ENCODE measurements around the gene PRPF39.

Gene PRPF39

GRCh38 chr14:45083617-45083975 is 320 bp upstream of the PRPF39 start:
- no peak for DNase-seq

DNA sequence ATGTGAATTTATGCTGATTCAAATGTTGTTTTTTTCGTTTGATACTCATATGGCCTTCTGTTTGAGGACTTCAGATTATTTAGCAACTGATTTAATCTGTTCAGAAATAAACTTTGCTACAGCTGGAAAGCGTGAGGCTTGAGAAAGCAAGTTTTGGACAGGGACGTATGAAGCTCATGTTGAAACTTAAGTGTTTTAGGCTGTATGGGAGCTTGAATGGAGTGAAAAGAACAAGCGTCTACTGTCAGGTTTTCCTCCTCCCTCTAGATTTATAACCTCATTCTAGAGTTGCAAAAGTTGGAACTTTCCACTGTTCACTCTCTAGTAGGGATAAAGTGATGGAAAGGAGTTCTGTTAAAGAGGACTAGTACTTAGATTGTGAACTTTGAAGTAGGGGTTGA is 1.0 kb downstream of the PRPF39 start:
- no peak for DNase-seq

DNA sequence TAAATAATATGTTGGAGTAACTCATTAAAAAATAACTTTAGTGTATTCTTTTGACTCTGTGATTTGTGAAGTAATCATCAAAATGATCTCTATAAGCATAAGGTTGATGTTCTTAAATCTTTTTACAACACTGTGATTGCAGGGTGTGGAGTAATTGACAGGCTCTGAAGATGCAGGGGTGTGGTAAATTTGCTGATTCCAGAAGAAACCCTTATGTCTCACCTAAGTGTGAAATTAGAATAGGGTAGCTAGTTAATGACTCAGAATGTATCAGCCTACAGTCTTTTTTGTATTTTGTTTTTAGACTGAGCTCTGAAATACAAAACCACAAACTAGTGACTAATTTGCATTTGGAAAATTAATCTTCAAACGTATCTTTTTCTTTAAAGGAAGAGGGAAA is 5.9 kb downstream of the PRPF39 start:
- DNase-seq, result no peak

- no peak for DNase-seq
These were observed 7.8 kb downstream of the PRPF39 start for GRCh38 chr14:45091710-45092109.

DNA sequence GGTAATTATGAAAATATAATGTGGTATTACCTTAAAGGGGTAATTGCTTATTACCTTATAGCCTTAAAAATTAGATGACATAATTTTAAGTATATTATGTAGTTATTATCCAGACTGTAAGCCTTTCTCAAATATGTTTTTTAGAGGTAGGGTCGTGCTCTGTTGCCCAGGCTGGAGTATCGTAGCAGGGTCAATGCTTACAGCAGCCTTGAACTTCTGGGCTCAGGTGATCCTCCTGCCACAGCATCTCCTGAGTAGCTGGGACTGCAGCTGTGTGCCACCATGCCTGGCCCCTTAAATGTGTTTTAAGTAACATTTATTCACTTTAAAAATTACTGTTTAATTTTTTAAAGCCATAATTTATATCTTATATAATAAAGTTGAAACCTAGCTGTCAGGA is 10.4 kb downstream of the PRPF39 start:
- DNase-seq, result no peak

DNA sequence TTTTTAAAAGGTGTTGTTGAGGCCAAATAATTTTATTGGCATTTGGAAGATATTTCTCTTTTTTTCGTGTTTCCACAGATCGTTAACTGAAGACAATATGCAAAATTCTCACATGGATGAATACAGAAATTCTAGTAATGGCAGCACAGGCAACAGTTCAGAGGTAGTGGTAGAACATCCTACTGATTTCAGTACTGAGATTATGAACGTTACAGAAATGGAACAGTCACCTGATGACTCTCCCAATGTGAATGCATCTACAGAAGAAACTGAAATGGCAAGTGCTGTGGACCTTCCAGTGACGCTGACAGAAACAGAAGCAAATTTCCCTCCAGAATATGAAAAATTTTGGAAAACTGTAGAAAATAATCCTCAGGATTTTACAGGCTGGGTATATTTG is 11.2 kb downstream of the PRPF39 start:
- no peak for DNase-seq

- no peak for DNase-seq
These were observed 12.3 kb downstream of the PRPF39 start for GRCh38 chr14:45096218-45096617.

GRCh38 chr14:45103806-45104205 is 19.9 kb downstream of the PRPF39 start:
- no peak for DNase-seq

GRCh38 chr14:45104561-45104960 is 20.6 kb downstream of the PRPF39 start:
- DNase-seq, result no peak

DNA sequence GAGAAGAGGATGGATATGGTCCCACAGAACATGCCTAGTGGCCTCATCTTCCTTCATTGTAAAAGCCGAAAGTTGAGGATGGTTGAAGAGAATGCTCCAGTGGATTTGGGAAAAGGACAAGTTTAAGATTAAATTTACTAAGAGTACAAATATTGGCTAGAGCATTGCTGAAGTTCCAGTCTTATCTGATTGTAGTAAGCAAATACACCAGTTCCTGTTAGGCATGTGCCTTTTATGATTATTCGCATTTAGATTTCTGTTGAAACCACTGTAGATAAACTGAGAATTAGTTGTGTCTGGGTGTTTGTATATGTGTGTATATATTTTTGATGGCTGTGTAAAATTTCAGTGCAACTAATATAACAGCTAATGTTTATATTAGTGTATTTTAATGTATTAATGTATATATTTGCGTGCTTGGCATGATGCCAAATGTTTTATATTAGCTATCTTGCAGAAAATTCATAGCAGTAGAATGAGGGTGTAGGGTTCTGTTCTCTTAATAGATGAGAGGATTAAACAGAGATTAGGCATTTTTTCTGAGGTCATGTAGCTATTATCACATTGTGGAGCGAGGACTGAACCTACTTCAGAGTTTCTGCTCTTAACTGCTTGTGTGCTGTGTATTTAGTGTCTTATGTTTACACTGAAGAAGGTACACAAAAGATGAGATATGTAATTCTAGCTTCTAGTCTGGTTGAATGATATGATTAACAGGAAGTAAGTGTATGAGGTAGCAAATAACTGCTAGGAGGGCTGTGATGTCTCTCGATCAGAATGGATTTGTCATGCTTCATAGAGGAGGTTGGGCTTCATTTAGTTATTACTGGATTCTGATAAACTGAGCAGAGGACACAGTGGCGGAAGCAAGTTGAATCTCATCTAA is 29.2 kb downstream of the PRPF39 start:
- DNase-seq, result no peak

GRCh38 chr14:45114327-45114726 is 30.4 kb downstream of the PRPF39 start:
- DNase-seq, result no peak

DNA sequence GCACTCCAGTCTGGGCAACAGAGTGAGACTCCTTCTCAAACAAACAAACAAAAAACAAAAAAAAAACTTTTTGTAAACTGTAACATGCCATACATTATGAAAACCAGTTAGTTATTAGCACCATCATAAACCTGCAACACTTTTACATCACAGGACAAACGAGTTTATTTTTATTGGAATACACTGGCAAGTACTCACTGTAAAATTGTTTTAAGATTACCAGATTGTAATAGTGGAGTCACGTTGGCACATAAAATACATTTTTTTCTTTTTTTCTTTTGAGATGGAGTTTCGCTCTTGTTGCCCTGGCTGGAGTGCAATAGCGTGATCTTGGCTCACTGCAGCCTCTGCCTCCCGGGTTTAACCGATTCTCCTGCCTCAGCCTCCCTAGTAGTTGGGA is 34.7 kb downstream of the PRPF39 start:
- no peak for DNase-seq

DNA sequence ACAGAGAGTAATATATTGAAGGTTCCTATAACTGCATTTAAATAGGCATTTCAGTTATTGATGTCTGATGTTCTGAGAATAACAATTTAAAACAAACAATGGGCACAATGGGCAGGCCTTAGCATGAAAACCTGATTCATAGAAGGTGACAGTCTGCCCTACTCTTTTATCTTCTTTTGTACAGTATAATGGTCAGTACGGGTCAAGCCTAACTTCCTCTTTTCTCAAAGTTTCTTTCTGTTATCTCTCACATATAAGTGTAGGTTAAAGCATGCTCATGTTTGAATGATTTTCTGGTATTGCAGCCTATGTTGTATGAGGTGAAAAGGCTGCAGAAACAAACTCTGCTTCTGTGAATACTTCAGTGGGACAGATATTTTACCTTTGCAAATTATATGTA is 36.2 kb downstream of the PRPF39 start:
- no peak for DNase-seq

DNA sequence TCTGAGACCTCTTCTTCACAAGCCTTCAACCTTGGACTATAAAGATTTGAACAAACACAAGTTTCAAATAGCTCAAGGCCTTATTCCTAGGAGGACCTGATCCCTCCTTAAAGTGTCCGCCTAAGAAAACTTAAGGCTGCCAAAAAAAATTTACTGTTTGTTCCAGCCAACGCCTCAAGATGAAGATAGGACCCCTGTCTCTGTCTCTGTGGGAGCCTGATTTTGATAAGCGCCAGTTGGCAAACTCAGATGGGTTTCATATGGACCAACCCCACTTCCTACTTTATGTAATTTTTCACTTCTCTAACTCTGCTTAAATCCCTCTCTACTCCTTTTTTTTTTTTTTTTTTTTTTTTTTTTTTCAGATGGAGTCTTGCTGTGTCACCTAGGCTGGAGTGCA is 39.4 kb downstream of the PRPF39 start:
- no peak for DNase-seq

DNA sequence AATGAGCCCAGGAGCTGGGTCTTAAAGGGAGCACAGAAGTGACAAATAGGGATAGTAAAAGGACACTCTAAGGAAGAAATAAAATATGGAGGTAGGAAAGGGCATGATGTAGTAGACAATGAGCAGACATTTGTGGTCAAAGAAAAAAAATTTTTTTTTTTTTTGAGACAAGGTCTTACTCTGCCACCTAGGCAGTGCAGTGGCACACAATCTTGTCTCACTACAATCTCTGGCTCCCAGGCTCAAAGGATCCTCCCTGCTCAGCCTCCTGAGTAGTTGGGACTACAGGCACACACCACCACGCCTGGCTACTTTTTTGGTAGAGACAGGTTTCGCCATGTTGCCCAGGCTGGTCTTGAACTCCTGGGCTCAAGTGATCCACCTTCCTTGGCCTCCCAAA is 41.8 kb downstream of the PRPF39 start:
- DNase-seq, result no peak

- no peak for DNase-seq
These were observed 45.2 kb downstream of the PRPF39 start for GRCh38 chr14:45128963-45129629.

DNA sequence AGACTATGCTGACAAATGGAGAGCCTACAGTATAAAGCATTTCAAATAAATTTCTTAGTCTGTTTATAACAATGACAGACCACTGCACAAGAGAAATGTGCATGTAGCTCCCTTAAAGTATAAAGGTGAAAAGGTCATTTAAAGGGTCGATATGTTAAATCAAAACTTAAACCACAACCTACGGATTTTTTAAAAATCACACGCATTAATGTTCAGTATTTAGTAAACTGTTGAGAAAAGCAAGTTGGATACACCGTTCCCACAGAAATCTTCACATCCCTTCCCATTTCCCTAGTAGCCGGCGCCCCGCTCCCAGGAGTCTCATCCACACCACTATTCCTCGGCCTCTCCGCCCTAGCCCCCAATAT is 49.8 kb downstream of the PRPF39 start:
- no peak for DNase-seq

GRCh38 chr14:45134051-45134958 is 50.4 kb downstream of the PRPF39 start, which contains the start of gene FKBP3:
Gene FKBP3, minus strand, starts transcription at chr14:45134481. Its CDS starts 25 bp downstream, at chr14:45134456.
- peak; percentile 98 for DNase-seq

DNA sequence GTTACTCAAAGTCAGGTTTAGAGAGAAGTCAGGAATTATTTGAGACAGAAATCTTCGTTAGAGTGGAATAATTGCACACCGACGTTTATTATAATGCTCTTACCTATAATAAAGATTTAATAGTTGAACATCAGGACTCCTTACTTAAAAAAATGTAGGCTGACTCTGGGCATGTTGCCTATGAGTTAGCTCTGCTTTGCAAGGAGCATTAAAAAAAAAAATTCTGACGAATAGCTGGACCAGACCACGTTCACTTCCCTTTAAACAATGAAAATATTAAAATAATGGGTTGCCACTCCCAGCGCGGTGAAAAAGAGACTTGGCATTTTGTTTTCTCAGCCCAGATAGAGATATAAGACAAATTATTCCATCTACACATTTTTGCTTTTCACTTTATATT is 51.2 kb downstream of the PRPF39 start:
- DNase-seq, result no peak

DNA sequence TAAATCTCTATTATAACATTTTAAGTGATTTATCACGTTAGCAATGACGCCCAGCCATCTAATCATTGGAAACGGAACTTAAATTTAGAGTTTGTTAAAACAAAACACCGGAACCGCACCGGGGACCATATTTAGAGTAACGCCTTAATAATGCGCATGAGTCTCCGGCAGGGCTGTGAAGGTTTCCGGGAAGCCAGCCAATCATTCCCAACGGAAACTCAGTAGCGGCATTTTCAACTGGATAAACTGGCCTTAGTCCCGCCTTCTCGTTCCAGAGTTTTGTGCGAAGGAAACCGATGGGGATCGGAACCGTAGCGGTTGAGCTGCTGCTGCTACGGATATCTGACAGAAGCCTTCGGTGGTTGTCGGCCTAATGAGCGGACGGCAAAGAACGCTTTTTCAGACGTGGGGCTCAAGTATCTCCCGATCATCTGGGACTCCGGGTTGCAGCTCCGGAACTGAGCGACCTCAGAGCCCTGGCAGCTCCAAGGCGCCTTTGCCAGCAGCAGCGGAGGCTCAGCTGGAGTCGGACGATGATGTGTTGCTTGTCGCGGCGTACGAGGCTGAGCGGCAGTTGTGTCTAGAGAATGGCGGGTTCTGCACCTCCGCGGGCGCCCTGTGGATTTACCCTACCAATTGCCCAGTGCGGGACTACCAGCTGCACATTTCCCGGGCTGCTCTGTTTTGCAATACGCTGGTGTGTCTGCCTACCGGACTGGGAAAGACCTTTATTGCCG is 51.9 kb downstream of the PRPF39 start, which contains the start of gene FANCM:
TSS of gene FANCM (plus strand) at position 272 of the 737 bp plus-strand sequence. CDS start at position 374, 102 bp downstream.
- peak; percentile 93 for DNase-seq

- DNase-seq, result no peak
These were observed 52.5 kb downstream of the PRPF39 start for GRCh38 chr14:45136399-45136798.

- DNase-seq, result no peak
These were observed 56.8 kb downstream of the PRPF39 start for GRCh38 chr14:45140661-45141187.

All from activated effector memory CD4-positive, alpha-beta T cell treated with anti-CD3 and anti-CD28 coated beads, Interleukin-2, amount 50 U/mL, for 16 hours (primary cell).